GM12892 (cell line): ENCODE results near the gene CCDC116.
"Not testable (repeated sequence)": the region's sequence is repeated elsewhere in the genome, so short reads cannot be mapped to it uniquely, and the experiment has no call there.

ENCODE experiments used
- DNase-seq: peaks from one replicate; pipeline ENCODE4 v3.0.0; 2011; ENCODE audit not compliant: insufficient read length
- FAIRE-seq: peaks from 2 replicates; lab custom pipeline; 2011; peaks lifted over from hg19 to GRCh38; lab: Jason Lieb, UNC
- POLR2A ChIP-seq: IDR thresholded peaks from 2 replicates; pipeline ENCODE4 v1.6.1; 2011; ENCODE audit warnings: low read depth, low read length, control low read depth
- POLR2AphosphoS5 ChIP-seq: IDR thresholded peaks from 2 replicates; pipeline ENCODE4 v1.6.1; 2011; ENCODE audit warnings: low read depth, low read length, control low read depth
- TAF1 ChIP-seq: IDR thresholded peaks from 2 replicates; pipeline ENCODE4 v1.6.1; 2011; ENCODE audit warnings: low read depth, mild to moderate bottlenecking, control low read depth, low read length, borderline replicate concordance

Gene CCDC116

DNA sequence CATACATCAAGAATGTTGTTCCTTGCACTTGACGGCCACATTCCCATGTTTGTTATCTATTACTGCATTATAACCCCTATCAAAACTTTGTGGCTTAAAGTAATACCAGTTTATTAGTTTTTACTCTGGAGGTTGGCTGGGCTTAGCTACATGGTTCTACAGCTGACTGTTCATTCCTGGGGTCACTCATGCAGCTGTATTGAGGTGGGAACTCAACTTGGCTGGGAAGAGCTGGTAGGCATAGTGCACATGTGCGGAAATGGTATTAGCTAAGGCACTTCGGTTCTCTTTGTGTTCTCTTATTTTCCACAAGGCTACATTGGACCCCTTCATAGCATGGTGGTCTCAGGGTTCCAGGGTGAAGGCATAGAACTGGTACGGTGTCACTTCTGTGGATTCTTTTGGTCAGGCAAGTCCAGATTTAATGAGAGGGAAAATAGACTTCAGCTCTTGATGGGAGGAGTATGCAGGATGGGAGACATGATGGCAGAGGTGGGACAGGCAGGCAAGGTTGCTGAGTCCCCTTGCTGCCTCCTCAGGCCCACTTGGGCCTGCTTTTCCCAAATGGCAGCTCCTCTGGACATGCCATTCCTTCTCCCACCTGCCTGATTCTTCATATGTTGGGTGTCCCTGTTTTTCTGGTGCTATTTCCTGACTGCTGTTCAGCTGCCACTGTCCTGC lies 18.9 kb upstream of the CCDC116 start:
- DNase-seq (no peak), FAIRE-seq (no peak)
- no peak for TF ChIP-seq POLR2A
- TF ChIP-seq POLR2AphosphoS5 = no peak
- TF ChIP-seq TAF1 = no peak

DNA sequence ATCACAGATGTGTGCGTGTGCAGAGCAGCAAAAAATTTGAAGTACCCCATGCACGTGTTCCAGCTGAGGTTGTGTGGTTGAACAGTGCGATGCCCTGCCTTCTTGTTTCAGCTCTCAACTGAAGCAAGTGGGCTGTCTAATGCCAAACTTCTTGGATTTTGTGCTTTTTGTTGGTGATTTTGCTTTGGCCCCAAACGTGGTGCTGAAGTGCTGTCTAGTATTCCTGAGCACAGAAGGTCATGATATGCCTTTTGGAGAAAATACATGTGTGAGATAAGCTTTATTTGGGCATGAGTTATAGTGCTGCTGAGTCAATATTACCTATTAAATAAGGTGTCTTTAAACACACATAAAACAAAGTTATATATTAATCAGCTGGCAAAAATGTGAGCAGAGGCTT lies 16.8 kb upstream of the CCDC116 start:
- DNase-seq (no peak), FAIRE-seq (no peak)
- TF ChIP-seq POLR2A (no peak), TAF1 (no peak), POLR2AphosphoS5 (no peak)

DNA sequence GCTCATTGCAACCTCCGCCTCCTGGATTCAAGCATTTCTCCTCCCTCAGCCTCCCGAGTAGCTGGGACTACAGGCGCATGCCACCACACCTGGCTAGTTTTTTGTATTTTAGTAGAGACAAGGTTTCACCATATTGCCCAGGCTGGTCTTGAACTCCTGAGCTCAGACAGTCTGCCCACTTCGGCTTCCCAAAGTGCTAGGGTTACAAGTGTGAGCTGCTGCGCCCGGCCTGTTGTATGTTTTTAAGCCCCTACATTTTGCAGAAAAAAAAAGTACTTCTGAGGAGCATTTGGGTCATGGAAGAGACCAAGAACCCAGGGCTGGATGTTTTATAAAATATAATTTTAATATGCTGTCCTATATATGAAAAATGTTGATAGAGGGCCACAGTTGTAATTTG lies 15.2 kb upstream of the CCDC116 start:
- not testable (repeated sequence) for DNase-seq, FAIRE-seq

DNA sequence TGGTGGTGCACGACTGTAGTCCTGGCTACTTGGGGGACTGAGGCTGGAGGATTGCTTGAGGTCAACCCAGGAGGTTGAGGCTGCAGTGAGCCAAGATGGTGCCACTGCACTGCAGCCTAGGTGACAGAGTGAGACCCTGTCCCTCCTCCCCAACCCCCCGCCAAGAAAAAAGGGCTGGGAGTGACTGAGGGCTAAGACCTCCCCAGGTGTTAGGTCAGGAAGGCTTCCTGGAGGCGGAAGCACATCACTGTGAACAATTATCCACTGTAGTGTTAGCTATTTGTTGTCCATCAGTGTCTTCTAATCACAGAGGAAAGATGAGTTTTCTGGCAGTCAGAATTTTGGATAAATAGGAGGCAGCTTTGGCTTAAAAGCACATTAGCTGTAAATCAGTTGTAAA lies 11.5 kb upstream of the CCDC116 start:
- DNase-seq (no peak), FAIRE-seq (no peak)
- TF ChIP-seq POLR2AphosphoS5 (no peak), POLR2A (no peak), TAF1 (no peak)

DNA sequence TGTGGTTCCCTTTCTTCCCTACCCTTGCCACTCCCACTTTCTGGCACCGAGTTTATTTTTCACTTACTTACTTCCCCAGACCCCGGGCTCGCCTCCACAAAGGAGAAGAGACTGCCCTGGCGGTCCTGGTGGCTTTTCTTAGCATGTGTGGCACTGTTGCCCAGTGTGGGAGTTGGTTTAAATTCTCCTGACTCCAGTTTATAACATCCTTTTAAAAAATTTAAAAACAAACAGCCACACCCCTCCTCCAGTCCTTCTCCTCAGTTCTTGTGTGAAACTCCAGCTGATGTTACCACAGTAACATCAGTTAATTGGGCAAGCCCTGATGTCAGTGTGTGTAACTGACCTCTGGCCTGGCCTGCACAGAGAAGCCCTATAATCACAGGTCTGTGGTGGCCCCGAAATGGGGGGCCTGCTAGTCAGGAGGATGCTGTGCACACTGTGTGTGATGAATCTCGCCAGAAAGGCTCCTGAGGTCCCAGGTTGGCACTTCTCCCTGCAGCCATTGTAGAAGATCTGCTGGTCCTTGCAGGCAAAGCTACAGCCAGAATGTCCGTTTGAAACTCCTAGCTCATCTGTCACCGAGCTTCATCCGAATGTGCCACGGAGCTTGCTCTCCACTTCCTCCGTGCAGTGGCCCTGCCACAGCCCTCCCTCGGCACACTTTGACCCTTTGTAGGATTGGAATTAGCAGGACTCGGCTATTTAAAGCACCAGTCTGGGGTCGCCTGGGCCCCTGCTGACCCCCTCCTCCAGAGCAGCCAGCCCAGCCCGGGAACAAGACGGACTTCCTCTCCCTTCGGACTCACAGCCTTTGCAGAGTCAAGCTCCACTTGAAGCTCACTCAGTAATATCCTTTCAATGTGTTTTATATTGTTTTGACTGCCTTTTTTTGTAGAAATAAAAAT lies 10.3 kb upstream of the CCDC116 start:
- TF ChIP-seq POLR2A = no peak
- no peak for TF ChIP-seq TAF1
- TF ChIP-seq POLR2AphosphoS5 = no peak
- FAIRE-seq = no peak

GRCh38 chr22:21622919-21623647 lies 9.5 kb upstream of the CCDC116 start:
- DNase-seq (no peak), FAIRE-seq (no peak)
- TF ChIP-seq TAF1 (no peak), POLR2AphosphoS5 (no peak; the same call in 1 of the 2 replicates), POLR2A (no peak; the same call in 1 of the 2 replicates)

More for the DNA sequence above, 10.3 kb upstream of the CCDC116 start:
- DNase-seq = no peak

DNA sequence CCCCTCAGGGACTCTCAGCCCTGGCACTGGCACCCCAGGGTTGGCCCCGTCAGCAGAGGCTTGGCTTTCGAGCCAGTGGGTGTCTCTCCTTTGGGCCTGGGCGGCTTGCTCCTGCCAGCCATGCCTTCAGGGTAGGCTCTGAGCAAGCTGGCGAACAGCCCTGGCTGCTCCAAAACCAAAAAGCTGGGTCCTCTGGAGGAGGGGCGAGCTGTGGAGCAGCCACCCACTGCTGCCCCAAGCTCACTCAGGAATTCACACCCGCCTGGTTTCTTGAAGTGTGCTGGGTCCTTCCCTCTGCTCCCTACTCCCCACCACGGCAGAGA lies 9.0 kb upstream of the CCDC116 start:
- FAIRE-seq (no peak), DNase-seq (no peak)
- TF ChIP-seq POLR2AphosphoS5 = no peak
- peak; percentile 60; the same call in 1 of the 2 replicates for TF ChIP-seq POLR2A

- no peak for FAIRE-seq
- no peak for DNase-seq
Observed at GRCh38 chr22:21624120-21624879, 8.3 kb upstream of the CCDC116 start.

DNA sequence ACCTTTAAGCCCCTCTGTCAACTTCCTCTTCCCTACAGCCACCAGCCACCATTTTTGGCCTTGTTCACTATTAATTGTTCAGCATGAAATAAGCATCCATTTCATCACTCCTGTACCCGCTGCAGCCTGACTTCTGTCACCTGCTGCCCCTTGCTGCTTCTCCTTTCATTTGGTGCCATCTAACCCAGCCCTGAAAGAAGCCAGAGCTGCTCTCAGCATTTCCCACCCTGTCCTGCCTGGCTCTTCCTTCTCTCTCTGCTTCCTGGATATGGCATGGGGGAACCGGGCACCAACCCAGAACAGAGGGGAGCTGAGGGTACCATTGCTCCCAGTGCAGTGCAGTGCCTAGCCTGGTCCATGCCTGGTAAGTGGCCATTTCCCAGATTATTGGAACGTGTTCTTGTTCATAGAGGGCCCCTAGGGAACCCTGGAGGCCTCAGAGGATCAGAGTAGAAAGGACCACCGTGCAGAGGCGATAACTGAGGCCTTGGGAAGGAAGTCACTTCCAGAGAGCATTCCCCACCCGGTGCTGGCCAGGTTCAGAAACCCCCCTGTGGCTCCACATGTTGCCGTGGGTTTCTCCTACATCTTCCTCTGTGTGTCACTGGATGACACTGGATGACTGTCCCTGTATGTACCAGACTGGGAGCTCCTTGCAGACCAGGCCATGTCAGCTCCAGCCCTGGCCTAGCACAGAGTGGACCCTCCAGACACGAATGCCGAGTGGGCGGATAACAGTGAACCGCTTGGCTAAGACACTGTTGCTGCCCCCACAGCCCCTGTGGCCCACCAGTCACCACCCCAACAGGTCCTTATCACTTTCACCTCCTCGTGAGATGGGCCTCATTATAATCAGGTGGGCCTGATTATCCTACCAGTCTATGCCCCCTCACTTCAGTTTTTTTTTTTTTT lies 7.4 kb upstream of the CCDC116 start:
- DNase-seq (no peak), FAIRE-seq (no peak)
- no peak for TF ChIP-seq TAF1
- peak; percentile 19; the same call in 1 of the 2 replicates for TF ChIP-seq POLR2A

More at GRCh38 chr22:21624120-21624879, 8.3 kb upstream of the CCDC116 start:
- TF ChIP-seq POLR2A (peak; percentile 8; the same call in 1 of the 2 replicates), POLR2AphosphoS5 (no peak; the same call in 1 of the 2 replicates), TAF1 (no peak)

- TF ChIP-seq POLR2AphosphoS5 = no peak
- TF ChIP-seq POLR2A = no peak
- no peak for TF ChIP-seq TAF1
- DNase-seq (no peak), FAIRE-seq (no peak)
Observed at GRCh38 chr22:21626073-21626734, 6.4 kb upstream of the CCDC116 start.
